Nephron (organoid): ENCODE results near the gene GCM1.
A peak's percentile ranks its signal among the peaks of the same experiment; 100 is the strongest.

ENCODE experiments used
- H3K27ac Mint-ChIP-seq, 3 experiments: 2 replicates each; pipeline ENCODE4 v1.8.0; 2020; ENCODE audit warnings: mixed read lengths in 3 of 3, mild to moderate bottlenecking in 2 of 3, moderate library complexity in 1 of 3
- H3K27me3 Mint-ChIP-seq: 2 replicates; pipeline ENCODE4 v1.8.0; 2021; ENCODE audit warnings: low read depth, mild to moderate bottlenecking, moderate library complexity, mixed read lengths
- H3K36me3 Mint-ChIP-seq: 2 replicates; pipeline ENCODE4 v1.8.0; 2020; ENCODE audit warnings: low read depth, mixed read lengths
- H3K4me1 Mint-ChIP-seq: 2 replicates; pipeline ENCODE4 v1.8.0; 2020; ENCODE audit warnings: mixed read lengths
- H3K4me3 Mint-ChIP-seq, 3 experiments: 2 replicates each; pipeline ENCODE4 v1.8.0; 2020; ENCODE audit warnings: mild to moderate bottlenecking in 3 of 3, mixed read lengths in 3 of 3, moderate library complexity in 2 of 3
- H3K9me3 Mint-ChIP-seq: 2 replicates; pipeline ENCODE4 v1.8.0; 2020; ENCODE audit warnings: mixed read lengths
- TF ChIP-seq, protein P1 (sequence below), 3 experiments: fragments of 200-600 bp; sonication (generic); IDR thresholded peaks; one replicate each; pipeline ENCODE4 v1.5.0; 2021; ENCODE audit warnings: antibody characterized with exemption in 3 of 3; ENCODE audit not compliant: unreplicated experiment in 3 of 3

Gene GCM1, protein sequence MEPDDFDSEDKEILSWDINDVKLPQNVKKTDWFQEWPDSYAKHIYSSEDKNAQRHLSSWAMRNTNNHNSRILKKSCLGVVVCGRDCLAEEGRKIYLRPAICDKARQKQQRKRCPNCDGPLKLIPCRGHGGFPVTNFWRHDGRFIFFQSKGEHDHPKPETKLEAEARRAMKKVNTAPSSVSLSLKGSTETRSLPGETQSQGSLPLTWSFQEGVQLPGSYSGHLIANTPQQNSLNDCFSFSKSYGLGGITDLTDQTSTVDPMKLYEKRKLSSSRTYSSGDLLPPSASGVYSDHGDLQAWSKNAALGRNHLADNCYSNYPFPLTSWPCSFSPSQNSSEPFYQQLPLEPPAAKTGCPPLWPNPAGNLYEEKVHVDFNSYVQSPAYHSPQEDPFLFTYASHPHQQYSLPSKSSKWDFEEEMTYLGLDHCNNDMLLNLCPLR

GRCh38 chr6:53148684-53149083 lies at the start of gene GCM1:
Gene GCM1 (minus strand): TSS chr6:53148841. CDS start chr6:53145632, 3,209 bp downstream.
- H3K4me3 Mint-ChIP-seq: no peak within 1 kb of the TSS
- H3K4me1 Mint-ChIP-seq: no peaks in the 10 kb centered on the region
- H3K9me3 Mint-ChIP-seq: no peaks in the 10 kb centered on the region
- no peaks in the 10 kb centered on the region for H3K27me3 Mint-ChIP-seq
- no peak within 1 kb of the TSS for H3K27ac Mint-ChIP-seq
- TF ChIP-seq, protein P1, sequence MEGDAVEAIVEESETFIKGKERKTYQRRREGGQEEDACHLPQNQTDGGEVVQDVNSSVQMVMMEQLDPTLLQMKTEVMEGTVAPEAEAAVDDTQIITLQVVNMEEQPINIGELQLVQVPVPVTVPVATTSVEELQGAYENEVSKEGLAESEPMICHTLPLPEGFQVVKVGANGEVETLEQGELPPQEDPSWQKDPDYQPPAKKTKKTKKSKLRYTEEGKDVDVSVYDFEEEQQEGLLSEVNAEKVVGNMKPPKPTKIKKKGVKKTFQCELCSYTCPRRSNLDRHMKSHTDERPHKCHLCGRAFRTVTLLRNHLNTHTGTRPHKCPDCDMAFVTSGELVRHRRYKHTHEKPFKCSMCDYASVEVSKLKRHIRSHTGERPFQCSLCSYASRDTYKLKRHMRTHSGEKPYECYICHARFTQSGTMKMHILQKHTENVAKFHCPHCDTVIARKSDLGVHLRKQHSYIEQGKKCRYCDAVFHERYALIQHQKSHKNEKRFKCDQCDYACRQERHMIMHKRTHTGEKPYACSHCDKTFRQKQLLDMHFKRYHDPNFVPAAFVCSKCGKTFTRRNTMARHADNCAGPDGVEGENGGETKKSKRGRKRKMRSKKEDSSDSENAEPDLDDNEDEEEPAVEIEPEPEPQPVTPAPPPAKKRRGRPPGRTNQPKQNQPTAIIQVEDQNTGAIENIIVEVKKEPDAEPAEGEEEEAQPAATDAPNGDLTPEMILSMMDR (IDR thresholded peaks at IDR 0.05; ENCODE audit: unreplicated experiment in 3 of 3): no peak
- no peaks in the 10 kb centered on the region for H3K36me3 Mint-ChIP-seq

- no peaks in the 10 kb centered on the region for H3K9me3 Mint-ChIP-seq
- no peaks in the 10 kb centered on the region for H3K27me3 Mint-ChIP-seq
- H3K36me3 Mint-ChIP-seq: no peaks in the 10 kb centered on the region
- TF ChIP-seq, protein P1 (IDR thresholded peaks at IDR 0.05; ENCODE audit: unreplicated experiment in 3 of 3): no peak
- no peak overlapping the region for H3K27ac Mint-ChIP-seq
- peaks cover 7% of the 10 kb centered on the region for H3K4me1 Mint-ChIP-seq
- H3K4me3 Mint-ChIP-seq: no peak overlapping the region
These were observed 48.9 kb upstream of the GCM1 start for GRCh38 chr6:53197553-53197952.

- Mint-ChIP-seq H3K9me3 (no peaks in the 10 kb centered on the region), H3K4me3 (no peak overlapping the region), H3K36me3 (no peaks in the 10 kb centered on the region), H3K27me3 (no peaks in the 10 kb centered on the region), H3K4me1 (peaks cover 13% of the 10 kb centered on the region), H3K27ac (peak overlapping the region in 1 of 3 experiments; percentile 5)
- TF ChIP-seq, protein P1 (IDR thresholded peaks at IDR 0.05; ENCODE audit: unreplicated experiment in 3 of 3): no peak
These were observed 46.4 kb upstream of the GCM1 start for GRCh38 chr6:53195048-53195447.

DNA sequence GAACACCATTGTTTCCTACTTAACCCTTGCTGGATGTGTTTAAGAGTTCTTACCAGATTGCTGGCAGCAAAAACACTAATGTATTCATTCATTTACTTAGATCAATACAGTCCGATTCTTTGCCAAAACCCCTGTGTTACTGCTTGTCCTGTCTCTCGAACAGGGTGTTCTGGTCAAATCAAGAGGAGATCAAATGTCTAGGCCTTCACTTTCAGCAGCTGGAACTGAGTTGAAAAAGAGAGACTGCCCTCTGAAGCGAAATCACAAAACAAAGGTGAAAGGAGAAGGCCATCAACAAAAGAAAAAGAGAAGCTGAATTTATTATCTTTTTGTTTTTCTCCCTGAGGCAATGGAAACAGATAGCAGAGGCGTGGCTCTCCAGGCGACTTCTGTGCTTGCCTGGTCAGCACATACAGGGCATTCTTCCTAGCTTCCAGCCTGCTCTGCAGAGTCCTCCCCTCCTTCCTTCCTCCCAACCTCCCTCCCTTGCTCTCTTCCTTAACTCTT lies 44.1 kb upstream of the GCM1 start:
- H3K27ac Mint-ChIP-seq: peak overlapping the region; percentile 23 to 86 (median 76)
- no peaks in the 10 kb centered on the region for H3K27me3 Mint-ChIP-seq
- no peaks in the 10 kb centered on the region for H3K9me3 Mint-ChIP-seq
- TF ChIP-seq, protein P1 (IDR thresholded peaks at IDR 0.05; ENCODE audit: unreplicated experiment in 3 of 3): no peak
- no peaks in the 10 kb centered on the region for H3K36me3 Mint-ChIP-seq
- no peak overlapping the region for H3K4me3 Mint-ChIP-seq
- peaks cover 18% of the 10 kb centered on the region for H3K4me1 Mint-ChIP-seq

- TF ChIP-seq, protein P1 (IDR thresholded peaks at IDR 0.05; ENCODE audit: unreplicated experiment in 3 of 3): no peak
- Mint-ChIP-seq H3K9me3 (no peaks in the 10 kb centered on the region), H3K27me3 (no peaks in the 10 kb centered on the region), H3K27ac (no peak overlapping the region), H3K36me3 (no peaks in the 10 kb centered on the region), H3K4me1 (peaks cover 18% of the 10 kb centered on the region), H3K4me3 (no peak overlapping the region)
These were observed 40.9 kb upstream of the GCM1 start for GRCh38 chr6:53189554-53189953.
